Measurements from ENCODE around the gene TM9SF1. TPM values are rescaled to one million over a fixed set of nuclear protein-coding genes. Genes with fewer than 3 reads are reported as not detected.

The TM9SF1 gene
- total and polyA plus RNA-seq, 2 of the 13 experiments (the other 11 are each of a cell fraction or from before 2014, with no cell fraction given): 83.2 to 110 TPM

GRCh38 chr14:24186831-24187538, 8.3 kb downstream of the TM9SF1 start (continued):
- TF ChIP-seq ELF1 (CRISPR knock-in tag; IDR thresholded peaks at IDR 0.05) (no peak), GATAD1 (CRISPR knock-in tag; IDR thresholded peaks at IDR 0.05) (0 out of 2 replicates have a peak, but pooled peaks have one; percentile 12), ZNF747 (CRISPR knock-in tag; IDR thresholded peaks at IDR 0.05; ENCODE audit: borderline replicate concordance) (no peak), CENPT (CRISPR knock-in tag; IDR thresholded peaks at IDR 0.05; ENCODE audit: low read depth) (0 out of 2 replicates have a peak, but pooled peaks have one; percentile 56), MED8 (CRISPR knock-in tag; IDR thresholded peaks at IDR 0.05; ENCODE audit: insufficient replicate concordance) (peak; percentile 21), HNF4G (IDR thresholded peaks at IDR 0.05; ENCODE audit: borderline replicate concordance, low read depth, low read length) (no peak), HNF4G (CRISPR knock-in tag; IDR thresholded peaks at IDR 0.05; ENCODE audit: borderline replicate concordance, low read depth) (no peak), ZNF563 (CRISPR knock-in tag; IDR thresholded peaks at IDR 0.05) (0 out of 2 replicates have a peak, but pooled peaks have one; percentile 35), DNMT1 (CRISPR knock-in tag; IDR thresholded peaks at IDR 0.05) (0 out of 2 replicates have a peak, but pooled peaks have one; percentile 76), EP300 (IDR thresholded peaks at IDR 0.05; ENCODE audit: low read depth in 2 of 2, low read length in 2 of 2) (no peak), EP300 (CRISPR knock-in tag; IDR thresholded peaks at IDR 0.05; ENCODE audit: borderline replicate concordance) (0 out of 2 replicates have a peak, but pooled peaks have one; percentile 43), ZNF333 (CRISPR knock-in tag; IDR thresholded peaks at IDR 0.05; ENCODE audit: borderline replicate concordance) (peak; percentile 34; the same call in 1 of the 2 replicates), TERF1 (CRISPR knock-in tag; IDR thresholded peaks at IDR 0.05) (0 out of 2 replicates have a peak, but pooled peaks have one; percentile 30), ZBTB26 (CRISPR knock-in tag; IDR thresholded peaks at IDR 0.05; ENCODE audit: borderline replicate concordance) (0 out of 2 replicates have a peak, but pooled peaks have one; percentile 34), ZNF776 (CRISPR knock-in tag; IDR thresholded peaks at IDR 0.05) (peak; percentile 51; the same call in 1 of the 2 replicates)
- TF ChIP-seq, protein P1, sequence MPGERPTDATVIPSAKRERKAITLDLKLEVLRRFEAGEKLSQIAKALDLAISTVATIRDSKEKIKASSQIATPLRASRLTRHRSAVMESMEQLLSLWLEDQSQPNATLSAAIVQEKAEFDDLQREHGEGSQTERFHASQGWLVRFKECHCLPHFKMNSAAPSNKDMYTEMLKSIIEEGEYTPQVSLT (CRISPR knock-in tag; IDR thresholded peaks at IDR 0.05; ENCODE audit: borderline replicate concordance, low read depth): no peak
